ENCODE results near the gene SLC4A2.
A peak's percentile ranks its signal among the peaks of the same experiment; 100 is the strongest.
"Not testable (repeated sequence)": the region's sequence is repeated elsewhere in the genome, so short reads cannot be mapped to it uniquely, and the experiment has no call there.

The SLC4A2 gene

GRCh38 chr7:151026771-151027727 lies 32.3 kb upstream of the SLC4A2 start:
- DNase-seq: not testable (repeated sequence)

GRCh38 chr7:151027728-151028130 lies 31.7 kb upstream of the SLC4A2 start:
- not testable (repeated sequence) for DNase-seq

GRCh38 chr7:151028131-151028947 lies 31.1 kb upstream of the SLC4A2 start, which contains the start of gene ABCB8:
Gene ABCB8, plus strand, starts transcription at chr7:151028450. Its CDS starts 66 bp downstream, at chr7:151028516.
- DNase-seq: peak; percentile 99

GRCh38 chr7:151028948-151029501 lies 30.4 kb upstream of the SLC4A2 start:
- DNase-seq: no peak

GRCh38 chr7:151031011-151031410 lies 28.4 kb upstream of the SLC4A2 start:
- no peak for DNase-seq

GRCh38 chr7:151032936-151033863 lies 26.2 kb upstream of the SLC4A2 start:
- DNase-seq: no peak

GRCh38 chr7:151033864-151034249 lies 25.5 kb upstream of the SLC4A2 start:
- no peak for DNase-seq

GRCh38 chr7:151034312-151035025 lies 24.9 kb upstream of the SLC4A2 start:
- DNase-seq: no peak

GRCh38 chr7:151035026-151035717 lies 24.2 kb upstream of the SLC4A2 start:
- DNase-seq: no peak

- DNase-seq: no peak
Observed at GRCh38 chr7:151035902-151036301, 23.5 kb upstream of the SLC4A2 start.

GRCh38 chr7:151038951-151039849 lies 20.2 kb upstream of the SLC4A2 start:
- DNase-seq: peak; percentile 62

GRCh38 chr7:151039850-151040548 lies 19.4 kb upstream of the SLC4A2 start:
- no peak for DNase-seq

GRCh38 chr7:151040616-151041375 lies 18.6 kb upstream of the SLC4A2 start:
- DNase-seq: no peak

- not testable (repeated sequence) for DNase-seq
Observed at GRCh38 chr7:151043449-151043848, 15.9 kb upstream of the SLC4A2 start.

GRCh38 chr7:151043959-151044358 lies 15.4 kb upstream of the SLC4A2 start:
- DNase-seq: no peak

- no peak for DNase-seq
Observed at GRCh38 chr7:151045262-151045661, 14.1 kb upstream of the SLC4A2 start.

GRCh38 chr7:151045967-151046366 lies 13.4 kb upstream of the SLC4A2 start:
- DNase-seq: no peak

Measured in activated CD4-positive, alpha-beta T cell treated with anti-CD3 and anti-CD28 coated beads, Interleukin-2, Interleukin-6, amounts not matched to agents 100 ng/mL and 50 ng/mL, durations not matched to agents 16 hours and 8 hours (primary cell).